Measurements from ENCODE around the gene NQO2. TPM values are rescaled to one million over a fixed set of nuclear protein-coding genes. Genes with fewer than 3 reads are reported as not detected.
"Not testable (repeated sequence)": the region's sequence is repeated elsewhere in the genome, so short reads cannot be mapped to it uniquely, and the experiment has no call there.

The NQO2 gene
- total RNA-seq, 1 experiment from 2014 or later = 5.5 TPM

GRCh38 chr6:2971420-2972218, 28.1 kb upstream of the NQO2 start, which contains the start of gene SERPINB6:
SERPINB6 (minus strand) TSS chr6:2971567; CDS start chr6:2959332, 12,235 bp downstream.
- H4K20me1 ChIP-seq (ENCODE audit: insufficient read depth, low read depth, low read length) = no peaks in the 10 kb centered on the region
- H3K9me2 ChIP-seq (replicated peaks; ENCODE audit: insufficient read depth, low read length) = no peaks in the 10 kb centered on the region
- no peaks in the 10 kb centered on the region for H3K36me3 ChIP-seq (ENCODE audit: insufficient read depth, low read length)
- H3K9me3 ChIP-seq (ENCODE audit: low read length) = no peaks in the 10 kb centered on the region
- no peak within 1 kb of the TSS for H3K9ac ChIP-seq (ENCODE audit: low read length)
- H3K79me2 ChIP-seq (ENCODE audit: low read length) = no peaks in the 10 kb centered on the region
- H3K27ac ChIP-seq (ENCODE audit: low read length) = no peak within 1 kb of the TSS
- H3K4me1 ChIP-seq (ENCODE audit: low read length) = peaks cover 5% of the 10 kb centered on the region; the same call in 1 of the 2 replicates
- H3K27me3 ChIP-seq (ENCODE audit: low read length) = no peaks in the 10 kb centered on the region
- H2AFZ ChIP-seq (ENCODE audit: low read length) = no peak within 1 kb of the TSS
- no peak within 1 kb of the TSS for H3K4me3 ChIP-seq (ENCODE audit: low read length)
- no peak for DNase-seq
- H3K4me2 ChIP-seq (ENCODE audit: low read depth, low read length, poor library complexity, severe bottlenecking) = no peak within 1 kb of the TSS

GRCh38 chr6:2972219-2972487, 27.5 kb upstream of the NQO2 start:
- H3K4me3 ChIP-seq (ENCODE audit: low read length); H3K9ac ChIP-seq (ENCODE audit: low read length); H3K4me2 ChIP-seq (ENCODE audit: low read depth, low read length, poor library complexity, severe bottlenecking); H3K9me2 ChIP-seq (replicated peaks; ENCODE audit: insufficient read depth, low read length); H3K79me2 ChIP-seq (ENCODE audit: low read length); H4K20me1 ChIP-seq (ENCODE audit: insufficient read depth, low read depth, low read length); DNase-seq; H3K9me3 ChIP-seq (ENCODE audit: low read length); H2AFZ ChIP-seq (ENCODE audit: low read length); H3K4me1 ChIP-seq (ENCODE audit: low read length); H3K27ac ChIP-seq (ENCODE audit: low read length); H3K36me3 ChIP-seq (ENCODE audit: insufficient read depth, low read length); H3K27me3 ChIP-seq (ENCODE audit: low read length): not testable (repeated sequence)

- H4K20me1 ChIP-seq (ENCODE audit: insufficient read depth, low read depth, low read length); H3K9ac ChIP-seq (ENCODE audit: low read length); H3K27me3 ChIP-seq (ENCODE audit: low read length); H3K4me3 ChIP-seq (ENCODE audit: low read length); H3K9me2 ChIP-seq (replicated peaks; ENCODE audit: insufficient read depth, low read length); H3K27ac ChIP-seq (ENCODE audit: low read length); DNase-seq; H3K9me3 ChIP-seq (ENCODE audit: low read length); H3K36me3 ChIP-seq (ENCODE audit: insufficient read depth, low read length); H3K4me1 ChIP-seq (ENCODE audit: low read length); H3K4me2 ChIP-seq (ENCODE audit: low read depth, low read length, poor library complexity, severe bottlenecking); H2AFZ ChIP-seq (ENCODE audit: low read length); H3K79me2 ChIP-seq (ENCODE audit: low read length): not testable (repeated sequence)
These were observed 27.0 kb upstream of the NQO2 start for GRCh38 chr6:2972685-2973084.

GRCh38 chr6:2973180-2973579, 26.5 kb upstream of the NQO2 start:
- H3K4me3 ChIP-seq (ENCODE audit: low read length); DNase-seq; H2AFZ ChIP-seq (ENCODE audit: low read length); H4K20me1 ChIP-seq (ENCODE audit: insufficient read depth, low read depth, low read length); H3K4me1 ChIP-seq (ENCODE audit: low read length); H3K4me2 ChIP-seq (ENCODE audit: low read depth, low read length, poor library complexity, severe bottlenecking); H3K9me2 ChIP-seq (replicated peaks; ENCODE audit: insufficient read depth, low read length); H3K9ac ChIP-seq (ENCODE audit: low read length); H3K36me3 ChIP-seq (ENCODE audit: insufficient read depth, low read length); H3K79me2 ChIP-seq (ENCODE audit: low read length); H3K27ac ChIP-seq (ENCODE audit: low read length); H3K27me3 ChIP-seq (ENCODE audit: low read length); H3K9me3 ChIP-seq (ENCODE audit: low read length): not testable (repeated sequence)

GRCh38 chr6:2973676-2974075, 26.0 kb upstream of the NQO2 start:
- H3K36me3 ChIP-seq (ENCODE audit: insufficient read depth, low read length) = no peaks in the 10 kb centered on the region
- no peaks in the 10 kb centered on the region for H3K9me3 ChIP-seq (ENCODE audit: low read length)
- no peaks in the 10 kb centered on the region for H3K79me2 ChIP-seq (ENCODE audit: low read length)
- H3K4me2 ChIP-seq (ENCODE audit: low read depth, low read length, poor library complexity, severe bottlenecking) = no peak overlapping the region
- H3K9ac ChIP-seq (ENCODE audit: low read length) = no peak overlapping the region
- H3K27me3 ChIP-seq (ENCODE audit: low read length) = no peaks in the 10 kb centered on the region
- H3K4me1 ChIP-seq (ENCODE audit: low read length) = no peaks in the 10 kb centered on the region
- H2AFZ ChIP-seq (ENCODE audit: low read length) = no peak overlapping the region
- no peaks in the 10 kb centered on the region for H4K20me1 ChIP-seq (ENCODE audit: insufficient read depth, low read depth, low read length)
- no peak overlapping the region for H3K27ac ChIP-seq (ENCODE audit: low read length)
- H3K4me3 ChIP-seq (ENCODE audit: low read length) = no peak overlapping the region
- no peak for DNase-seq
- H3K9me2 ChIP-seq (replicated peaks; ENCODE audit: insufficient read depth, low read length) = no peaks in the 10 kb centered on the region

- H3K4me1 ChIP-seq (ENCODE audit: low read length) = no peaks in the 10 kb centered on the region
- no peaks in the 10 kb centered on the region for H3K9me2 ChIP-seq (replicated peaks; ENCODE audit: insufficient read depth, low read length)
- H3K4me3 ChIP-seq (ENCODE audit: low read length) = no peak overlapping the region
- no peak overlapping the region for H3K4me2 ChIP-seq (ENCODE audit: low read depth, low read length, poor library complexity, severe bottlenecking)
- H3K27me3 ChIP-seq (ENCODE audit: low read length) = no peaks in the 10 kb centered on the region
- H2AFZ ChIP-seq (ENCODE audit: low read length) = no peak overlapping the region
- no peak overlapping the region for H3K9ac ChIP-seq (ENCODE audit: low read length)
- H3K79me2 ChIP-seq (ENCODE audit: low read length) = no peaks in the 10 kb centered on the region
- DNase-seq = no peak
- H4K20me1 ChIP-seq (ENCODE audit: insufficient read depth, low read depth, low read length) = no peaks in the 10 kb centered on the region
- H3K9me3 ChIP-seq (ENCODE audit: low read length) = no peaks in the 10 kb centered on the region
- H3K36me3 ChIP-seq (ENCODE audit: insufficient read depth, low read length) = no peaks in the 10 kb centered on the region
- H3K27ac ChIP-seq (ENCODE audit: low read length) = no peak overlapping the region
These were observed 23.6 kb upstream of the NQO2 start for GRCh38 chr6:2976060-2976459.

GRCh38 chr6:2976571-2977085, 23.1 kb upstream of the NQO2 start:
- H3K4me3 ChIP-seq (ENCODE audit: low read length) = no peak overlapping the region
- no peak overlapping the region for H3K27ac ChIP-seq (ENCODE audit: low read length)
- H3K9ac ChIP-seq (ENCODE audit: low read length) = no peak overlapping the region
- no peaks in the 10 kb centered on the region for H3K9me2 ChIP-seq (replicated peaks; ENCODE audit: insufficient read depth, low read length)
- H3K79me2 ChIP-seq (ENCODE audit: low read length) = no peaks in the 10 kb centered on the region
- no peak overlapping the region for H3K4me2 ChIP-seq (ENCODE audit: low read depth, low read length, poor library complexity, severe bottlenecking)
- no peaks in the 10 kb centered on the region for H3K36me3 ChIP-seq (ENCODE audit: insufficient read depth, low read length)
- no peaks in the 10 kb centered on the region for H3K4me1 ChIP-seq (ENCODE audit: low read length)
- no peaks in the 10 kb centered on the region for H3K9me3 ChIP-seq (ENCODE audit: low read length)
- no peaks in the 10 kb centered on the region for H3K27me3 ChIP-seq (ENCODE audit: low read length)
- no peak for DNase-seq
- H2AFZ ChIP-seq (ENCODE audit: low read length) = no peak overlapping the region
- no peaks in the 10 kb centered on the region for H4K20me1 ChIP-seq (ENCODE audit: insufficient read depth, low read depth, low read length)

GRCh38 chr6:2977290-2977689, 22.4 kb upstream of the NQO2 start:
- DNase-seq = no peak
- H4K20me1 ChIP-seq (ENCODE audit: insufficient read depth, low read depth, low read length) = no peaks in the 10 kb centered on the region
- no peaks in the 10 kb centered on the region for H3K9me2 ChIP-seq (replicated peaks; ENCODE audit: insufficient read depth, low read length)
- H2AFZ ChIP-seq (ENCODE audit: low read length) = no peak overlapping the region
- H3K27ac ChIP-seq (ENCODE audit: low read length) = no peak overlapping the region
- H3K4me2 ChIP-seq (ENCODE audit: low read depth, low read length, poor library complexity, severe bottlenecking) = no peak overlapping the region
- no peaks in the 10 kb centered on the region for H3K36me3 ChIP-seq (ENCODE audit: insufficient read depth, low read length)
- H3K4me1 ChIP-seq (ENCODE audit: low read length) = no peaks in the 10 kb centered on the region
- no peaks in the 10 kb centered on the region for H3K79me2 ChIP-seq (ENCODE audit: low read length)
- no peaks in the 10 kb centered on the region for H3K9me3 ChIP-seq (ENCODE audit: low read length)
- H3K4me3 ChIP-seq (ENCODE audit: low read length) = no peak overlapping the region
- no peak overlapping the region for H3K9ac ChIP-seq (ENCODE audit: low read length)
- H3K27me3 ChIP-seq (ENCODE audit: low read length) = no peaks in the 10 kb centered on the region
